ENCODE measurements around the gene GTPBP10. TPM values are rescaled to one million over a fixed set of nuclear protein-coding genes. Genes with fewer than 3 reads are reported as not detected.

Gene GTPBP10
- polyA plus RNA-seq, 1 experiment = 4.2 TPM

- H3K27me3 ChIP-seq (ENCODE audit: control insufficient read depth, insufficient read depth, low read length) = no peaks in the 10 kb centered on the region
- H3K36me3 ChIP-seq (ENCODE audit: control insufficient read depth, insufficient read depth, low read length) = no peaks in the 10 kb centered on the region; the same call in 1 of the 2 replicates
- no peak overlapping the region for H3K4me3 ChIP-seq (ENCODE audit: low read depth, low read length)
- no peak for DNase-seq (ENCODE audit: low read depth)
- ChIA-PET POLR2A (no interaction called here), CTCF (no interaction called here)
- no peak for TF ChIP-seq CTCF (IDR thresholded peaks at IDR 0.05; ENCODE audit: insufficient read depth, low read depth, low read length)
These were observed 5.5 kb downstream of the GTPBP10 start for GRCh38 chr7:90351987-90352386.

- Histone ChIP-seq H3K36me3 (ENCODE audit: control insufficient read depth, insufficient read depth, low read length) (peaks cover 4% of the 10 kb centered on the region), H3K4me3 (ENCODE audit: low read depth, low read length) (no peak overlapping the region), H3K27me3 (ENCODE audit: control insufficient read depth, insufficient read depth, low read length) (no peaks in the 10 kb centered on the region)
- ChIA-PET CTCF (no interaction called here), POLR2A (no interaction called here)
- TF ChIP-seq CTCF (IDR thresholded peaks at IDR 0.05; ENCODE audit: insufficient read depth, low read depth, low read length) = no peak
- no peak for DNase-seq (ENCODE audit: low read depth)
These were observed 36.9 kb downstream of the GTPBP10 start for GRCh38 chr7:90383422-90383821.

- no peak for DNase-seq (ENCODE audit: low read depth)
- ChIA-PET POLR2A (no interaction called here), CTCF (no interaction called here)
- peaks cover 3% of the 10 kb centered on the region for H3K36me3 ChIP-seq (ENCODE audit: control insufficient read depth, insufficient read depth, low read length)
- no peaks in the 10 kb centered on the region for H3K27me3 ChIP-seq (ENCODE audit: control insufficient read depth, insufficient read depth, low read length)
- no peak overlapping the region for H3K4me3 ChIP-seq (ENCODE audit: low read depth, low read length)
- no peak for TF ChIP-seq CTCF (IDR thresholded peaks at IDR 0.05; ENCODE audit: insufficient read depth, low read depth, low read length)
These were observed 37.3 kb downstream of the GTPBP10 start for GRCh38 chr7:90383861-90384260.

- Histone ChIP-seq H3K27me3 (ENCODE audit: control insufficient read depth, insufficient read depth, low read length) (no peaks in the 10 kb centered on the region), H3K4me3 (ENCODE audit: low read depth, low read length) (no peak overlapping the region), H3K36me3 (ENCODE audit: control insufficient read depth, insufficient read depth, low read length) (no peaks in the 10 kb centered on the region)
- DNase-seq (ENCODE audit: low read depth) = no peak
- TF ChIP-seq CTCF (IDR thresholded peaks at IDR 0.05; ENCODE audit: insufficient read depth, low read depth, low read length) = no peak
- POLR2A ChIA-PET = no interaction called here
- CTCF ChIA-PET = no interaction called here
These were observed 37.9 kb downstream of the GTPBP10 start for GRCh38 chr7:90384433-90384832.

- POLR2A ChIA-PET = no interaction called here
- no peak for TF ChIP-seq CTCF (IDR thresholded peaks at IDR 0.05; ENCODE audit: insufficient read depth, low read depth, low read length)
These were observed 41.1 kb downstream of the GTPBP10 start for GRCh38 chr7:90387470-90388240.

More at GRCh38 chr7:90387470-90388240, 41.1 kb downstream of the GTPBP10 start:
- H3K36me3 ChIP-seq (ENCODE audit: control insufficient read depth, insufficient read depth, low read length) = no peaks in the 10 kb centered on the region
- no peak for DNase-seq (ENCODE audit: low read depth)
- H3K27me3 ChIP-seq (ENCODE audit: control insufficient read depth, insufficient read depth, low read length) = no peaks in the 10 kb centered on the region
- CTCF ChIA-PET = no interaction called here
- H3K4me3 ChIP-seq (ENCODE audit: low read depth, low read length) = no peak overlapping the region

Measured in BJ (cell line).